ENCODE data around the gene BRIP1. TPM values are rescaled to one million over a fixed set of nuclear protein-coding genes. Genes with fewer than 3 reads are reported as not detected.
"Not testable (repeated sequence)": the region's sequence is repeated elsewhere in the genome, so short reads cannot be mapped to it uniquely, and the experiment has no call there.

Gene BRIP1
- total RNA-seq, 2 donors from 2014 or later: 24.2 to 25.5 TPM

DNA sequence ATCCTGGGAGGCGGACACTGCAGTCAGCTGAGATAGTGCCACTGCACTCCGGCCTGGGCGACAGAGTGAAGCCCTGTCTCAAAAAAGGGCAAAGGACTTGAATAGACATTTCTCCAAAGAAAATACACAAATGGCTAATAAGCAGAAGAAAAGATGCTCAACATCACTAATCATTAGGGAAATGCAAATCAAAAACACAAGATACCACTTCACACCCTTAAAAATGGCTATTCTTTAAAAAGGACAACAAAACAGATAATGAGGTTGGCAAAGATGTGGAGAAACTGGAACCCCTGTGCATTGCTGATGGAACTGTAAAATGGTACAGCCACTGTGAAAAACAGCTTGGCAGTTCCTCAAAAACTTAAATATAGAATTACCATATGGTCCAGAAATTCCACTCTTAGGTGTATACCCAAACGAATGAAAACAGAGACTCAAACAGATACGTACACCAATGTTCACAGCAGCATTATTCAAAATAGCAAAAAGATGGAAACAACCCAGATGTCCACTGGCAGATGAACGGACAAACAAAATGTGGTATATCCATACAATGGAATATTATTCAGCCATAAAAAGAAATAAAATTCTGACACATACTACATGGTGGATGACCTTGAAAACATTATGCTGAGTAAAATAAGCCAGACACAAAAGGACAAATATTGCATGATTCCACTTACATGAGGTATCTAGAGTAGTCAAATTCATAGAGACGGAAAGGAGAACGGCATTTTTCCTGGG lies 35.5 kb downstream of the BRIP1 start:
- H3K27me3 ChIP-seq (ENCODE audit: control insufficient read depth, insufficient read depth, low read length, poor library complexity, severe bottlenecking): no peaks in the 10 kb centered on the region
- H3K4me1 ChIP-seq (ENCODE audit: control insufficient read depth, insufficient read depth, low read length): no peaks in the 10 kb centered on the region
- H3K36me3 ChIP-seq (ENCODE audit: control insufficient read depth, insufficient read depth, low read length): peaks cover 16% of the 10 kb centered on the region
- DNase-seq: no peak
- Mint-ChIP-seq H3K36me3 (ENCODE audit: low read depth) (peaks cover 52% of the 10 kb centered on the region), H3K27ac (no peak overlapping the region), H3K27me3 (ENCODE audit: insufficient read depth) (no peaks in the 10 kb centered on the region), H3K4me1 (no peaks in the 10 kb centered on the region), H3K9me3 (peaks cover 21% of the 10 kb centered on the region), H3K4me3 (no peak overlapping the region)
- H3K9ac ChIP-seq (ENCODE audit: extremely low read depth, low read length, poor library complexity, severe bottlenecking): no peak overlapping the region
- H3K4me3 ChIP-seq (ENCODE audit: low read length): no peak overlapping the region
- H3K27ac ChIP-seq (ENCODE audit: low read depth, low read length): no peak overlapping the region
- 96 to 100% methylated on average over 1 to 8 of the region's 8 CpGs for WGBS, 2 experiments (ENCODE audit: insufficient coverage in 1 of 2, insufficient read length in 1 of 2)
- H3K9me3 ChIP-seq (ENCODE audit: control insufficient read depth, low read length): peaks cover 25% of the 10 kb centered on the region
- TF ChIP-seq, protein P1, sequence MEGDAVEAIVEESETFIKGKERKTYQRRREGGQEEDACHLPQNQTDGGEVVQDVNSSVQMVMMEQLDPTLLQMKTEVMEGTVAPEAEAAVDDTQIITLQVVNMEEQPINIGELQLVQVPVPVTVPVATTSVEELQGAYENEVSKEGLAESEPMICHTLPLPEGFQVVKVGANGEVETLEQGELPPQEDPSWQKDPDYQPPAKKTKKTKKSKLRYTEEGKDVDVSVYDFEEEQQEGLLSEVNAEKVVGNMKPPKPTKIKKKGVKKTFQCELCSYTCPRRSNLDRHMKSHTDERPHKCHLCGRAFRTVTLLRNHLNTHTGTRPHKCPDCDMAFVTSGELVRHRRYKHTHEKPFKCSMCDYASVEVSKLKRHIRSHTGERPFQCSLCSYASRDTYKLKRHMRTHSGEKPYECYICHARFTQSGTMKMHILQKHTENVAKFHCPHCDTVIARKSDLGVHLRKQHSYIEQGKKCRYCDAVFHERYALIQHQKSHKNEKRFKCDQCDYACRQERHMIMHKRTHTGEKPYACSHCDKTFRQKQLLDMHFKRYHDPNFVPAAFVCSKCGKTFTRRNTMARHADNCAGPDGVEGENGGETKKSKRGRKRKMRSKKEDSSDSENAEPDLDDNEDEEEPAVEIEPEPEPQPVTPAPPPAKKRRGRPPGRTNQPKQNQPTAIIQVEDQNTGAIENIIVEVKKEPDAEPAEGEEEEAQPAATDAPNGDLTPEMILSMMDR (conservative IDR thresholded peaks at IDR 0.05): no peak

DNA sequence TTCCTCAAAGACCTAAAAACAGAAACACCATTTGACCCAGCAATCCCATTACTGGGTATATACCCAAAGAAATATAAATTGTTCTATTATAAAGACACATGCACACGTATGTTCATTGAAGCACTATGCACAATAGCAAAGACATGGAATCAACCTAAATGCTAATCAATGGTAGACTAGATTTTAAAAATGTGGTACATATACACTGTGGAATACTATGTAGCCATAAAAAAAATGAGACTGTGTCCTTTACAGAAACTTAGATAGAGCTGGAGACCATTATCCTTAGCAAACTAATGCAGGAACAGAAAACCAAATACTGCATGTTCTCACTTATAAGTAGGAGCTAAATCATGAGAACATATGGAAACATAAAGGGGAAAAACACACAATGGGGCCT lies 36.5 kb downstream of the BRIP1 start:
- peaks cover 53% of the 10 kb centered on the region for H3K36me3 Mint-ChIP-seq (ENCODE audit: low read depth)
- peaks cover 26% of the 10 kb centered on the region for H3K9me3 ChIP-seq (ENCODE audit: control insufficient read depth, low read length)
- H3K27ac ChIP-seq (ENCODE audit: low read depth, low read length); H3K9ac ChIP-seq (ENCODE audit: extremely low read depth, low read length, poor library complexity, severe bottlenecking); H3K4me3 Mint-ChIP-seq; H3K4me3 ChIP-seq (ENCODE audit: low read length); DNase-seq; H3K4me1 ChIP-seq (ENCODE audit: control insufficient read depth, insufficient read depth, low read length); H3K27me3 ChIP-seq (ENCODE audit: control insufficient read depth, insufficient read depth, low read length, poor library complexity, severe bottlenecking); H3K4me1 Mint-ChIP-seq; H3K27me3 Mint-ChIP-seq (ENCODE audit: insufficient read depth); H3K27ac Mint-ChIP-seq: not testable (repeated sequence)
- WGBS, 2 experiments (ENCODE audit: insufficient coverage in 1 of 2, insufficient read length in 1 of 2): 100% methylated on average over 1 of the region's 1 CpG
- H3K9me3 Mint-ChIP-seq: peaks cover 22% of the 10 kb centered on the region
- H3K36me3 ChIP-seq (ENCODE audit: control insufficient read depth, insufficient read depth, low read length): peaks cover 25% of the 10 kb centered on the region

DNA sequence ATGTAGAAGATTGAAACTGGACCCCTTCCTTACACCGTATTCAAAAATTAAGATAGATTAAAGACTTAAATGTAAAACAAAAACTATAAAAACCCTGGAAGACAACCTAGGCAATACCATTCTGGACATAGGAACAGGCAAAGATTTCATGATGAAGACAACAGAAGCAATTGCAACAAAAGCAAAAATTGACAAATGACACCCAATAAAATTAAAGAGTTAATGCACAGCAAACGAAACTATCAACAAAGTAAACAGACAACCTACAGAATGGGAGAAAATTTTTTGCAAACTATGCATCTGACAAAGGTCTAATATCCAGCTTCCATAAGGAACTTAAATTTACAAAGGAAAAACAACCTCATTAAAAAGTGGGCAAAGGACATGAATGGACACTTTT lies 37.1 kb downstream of the BRIP1 start:
- Mint-ChIP-seq H3K36me3 (ENCODE audit: low read depth) (peaks cover 58% of the 10 kb centered on the region), H3K9me3 (peaks cover 25% of the 10 kb centered on the region)
- DNase-seq; H3K27me3 Mint-ChIP-seq (ENCODE audit: insufficient read depth); H3K4me3 ChIP-seq (ENCODE audit: low read length); H3K27ac ChIP-seq (ENCODE audit: low read depth, low read length); H3K4me1 ChIP-seq (ENCODE audit: control insufficient read depth, insufficient read depth, low read length); H3K27me3 ChIP-seq (ENCODE audit: control insufficient read depth, insufficient read depth, low read length, poor library complexity, severe bottlenecking); H3K4me3 Mint-ChIP-seq; H3K4me1 Mint-ChIP-seq; H3K27ac Mint-ChIP-seq; H3K9ac ChIP-seq (ENCODE audit: extremely low read depth, low read length, poor library complexity, severe bottlenecking): not testable (repeated sequence)
- 74 to 94% methylated on average over 2 of the region's 2 CpGs for WGBS, 2 experiments (ENCODE audit: insufficient coverage in 1 of 2, insufficient read length in 1 of 2)
- H3K36me3 ChIP-seq (ENCODE audit: control insufficient read depth, insufficient read depth, low read length): peaks cover 30% of the 10 kb centered on the region
- H3K9me3 ChIP-seq (ENCODE audit: control insufficient read depth, low read length): peaks cover 32% of the 10 kb centered on the region

GRCh38 chr17:61825448-61826137 lies 37.7 kb downstream of the BRIP1 start:
- no peak overlapping the region for H3K4me3 ChIP-seq (ENCODE audit: low read length)
- Mint-ChIP-seq H3K4me1 (no peaks in the 10 kb centered on the region), H3K36me3 (ENCODE audit: low read depth) (peaks cover 60% of the 10 kb centered on the region), H3K27me3 (ENCODE audit: insufficient read depth) (no peaks in the 10 kb centered on the region), H3K27ac (no peak overlapping the region), H3K9me3 (peaks cover 31% of the 10 kb centered on the region), H3K4me3 (no peak overlapping the region)
- no peak overlapping the region for H3K9ac ChIP-seq (ENCODE audit: extremely low read depth, low read length, poor library complexity, severe bottlenecking)
- WGBS, 2 experiments (ENCODE audit: insufficient coverage in 1 of 2, insufficient read length in 1 of 2): 98 to 100% methylated on average over 2 of the region's 2 CpGs
- no peak overlapping the region for H3K27ac ChIP-seq (ENCODE audit: low read depth, low read length)
- no peaks in the 10 kb centered on the region for H3K27me3 ChIP-seq (ENCODE audit: control insufficient read depth, insufficient read depth, low read length, poor library complexity, severe bottlenecking)
- no peaks in the 10 kb centered on the region for H3K4me1 ChIP-seq (ENCODE audit: control insufficient read depth, insufficient read depth, low read length)
- H3K9me3 ChIP-seq (ENCODE audit: control insufficient read depth, low read length): peaks cover 37% of the 10 kb centered on the region
- H3K36me3 ChIP-seq (ENCODE audit: control insufficient read depth, insufficient read depth, low read length): peaks cover 28% of the 10 kb centered on the region
- no peak for DNase-seq
- TF ChIP-seq, protein P1 (conservative IDR thresholded peaks at IDR 0.05): no peak
